GM21390 (cell line): ENCODE data around the gene PRCP.
"Not testable (repeated sequence)": the region's sequence is repeated elsewhere in the genome, so short reads cannot be mapped to it uniquely, and the experiment has no call there.

ENCODE experiments used
- ATAC-seq: cut with Tn5 transposase; IDR thresholded peaks from one replicate; pipeline ENCODE4 v1.9.1; 2021; ENCODE audit not compliant: unreplicated experiment

The PRCP gene

GRCh38 chr11:82900277-82901164 is at the start of gene PRCP:
TSS of gene PRCP (minus strand) at chr11:82900430. CDS start at chr11:82900402, 28 bp downstream.
- ATAC-seq, result peak; percentile 78

DNA sequence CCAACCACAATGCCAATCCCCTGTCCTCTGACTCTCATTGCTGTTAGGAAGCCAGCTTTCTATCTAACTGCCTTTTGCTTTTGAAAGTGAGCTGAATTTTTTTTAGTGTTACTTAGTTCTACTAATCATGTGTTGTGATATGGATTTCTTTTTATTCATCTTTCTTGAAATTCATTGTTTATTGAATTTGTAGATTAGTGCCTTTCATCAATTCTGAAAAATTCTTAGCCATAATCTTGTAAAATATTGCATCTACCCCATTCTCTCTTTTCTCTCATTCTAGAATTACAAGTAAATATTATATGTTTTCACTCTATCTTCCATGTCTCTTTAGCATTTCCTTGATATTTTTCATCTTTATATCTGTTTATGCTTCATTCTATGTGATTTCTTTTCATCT is 49.1 kb upstream of the PRCP start:
- no peak for ATAC-seq

- no peak for ATAC-seq
These were observed 45.5 kb upstream of the PRCP start for GRCh38 chr11:82945682-82946081.

DNA sequence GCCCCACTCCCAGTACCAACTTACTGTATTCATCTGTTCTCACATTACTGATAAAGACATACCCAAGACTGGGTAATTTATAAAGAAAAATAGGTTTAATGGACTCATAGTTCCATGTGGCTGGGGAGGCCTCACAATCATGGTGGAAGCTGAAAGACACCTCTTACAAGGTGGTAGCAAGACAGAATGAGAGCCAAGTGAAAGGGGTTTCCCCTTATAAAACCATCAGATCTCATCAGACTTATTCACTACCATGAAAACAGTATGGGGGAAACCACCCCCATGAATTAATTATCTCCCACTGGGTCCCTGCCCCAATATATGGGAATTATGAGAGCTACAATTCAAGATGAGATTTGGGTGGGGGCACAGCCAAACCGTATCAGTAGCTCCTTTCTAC is 44.8 kb upstream of the PRCP start:
- ATAC-seq, result not testable (repeated sequence)

DNA sequence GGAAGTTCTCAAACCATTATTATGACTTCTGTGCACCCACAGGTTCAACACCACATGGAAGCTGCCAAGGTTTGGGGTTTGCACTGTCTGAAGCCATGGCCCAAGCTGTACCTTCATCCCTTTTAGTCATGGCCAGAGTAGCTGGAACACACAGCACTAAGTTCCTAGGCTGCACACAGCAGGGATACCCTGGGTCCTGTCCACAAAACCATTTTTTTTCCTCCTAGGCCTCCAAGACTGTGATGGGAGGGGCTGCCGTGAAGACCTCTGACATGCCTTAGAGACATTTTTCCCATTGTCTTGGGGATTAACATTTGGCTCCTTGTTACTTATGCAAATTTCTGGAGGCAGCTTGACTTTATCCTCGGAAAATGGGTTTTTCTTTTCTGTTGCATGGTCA is 44.0 kb upstream of the PRCP start:
- no peak for ATAC-seq

DNA sequence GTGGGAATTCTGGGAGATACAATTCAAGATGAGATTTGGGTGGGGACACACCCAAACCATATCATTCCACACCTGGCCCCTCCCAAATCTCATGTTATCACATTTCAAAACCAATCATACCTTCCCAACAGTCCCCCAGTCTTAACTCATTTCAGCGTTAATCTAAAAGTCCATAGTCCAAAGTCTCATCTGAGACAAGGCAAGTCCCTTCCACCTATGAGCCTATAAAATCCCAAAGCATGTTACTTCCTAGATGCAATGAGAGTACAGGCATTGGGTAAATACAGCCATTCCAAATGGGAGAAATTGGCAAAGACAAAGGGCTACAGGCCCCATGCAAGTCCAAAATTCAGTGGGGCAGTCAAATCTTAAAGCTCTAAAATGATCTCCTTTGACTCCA is 43.2 kb upstream of the PRCP start:
- not testable (repeated sequence) for ATAC-seq

DNA sequence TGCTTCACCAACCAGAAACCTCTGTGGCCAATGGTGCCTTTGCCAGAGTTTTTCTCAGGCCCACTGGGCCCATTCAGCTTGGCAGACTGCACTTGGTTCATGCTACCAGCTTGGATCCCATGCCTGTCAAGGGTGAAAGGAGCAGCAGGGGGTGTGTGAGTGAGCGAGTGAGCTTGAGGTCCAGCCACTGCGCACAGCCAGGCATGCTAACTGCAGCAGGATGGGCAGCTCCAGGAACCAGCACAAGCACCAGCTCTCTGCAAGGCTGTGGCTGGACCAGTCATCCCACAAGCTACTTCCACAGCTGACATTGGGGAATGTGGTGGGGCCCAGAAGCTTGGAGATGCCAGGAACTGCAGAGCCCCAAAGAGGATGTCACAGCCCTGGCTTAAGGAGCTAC is 42.1 kb upstream of the PRCP start:
- ATAC-seq, result no peak

DNA sequence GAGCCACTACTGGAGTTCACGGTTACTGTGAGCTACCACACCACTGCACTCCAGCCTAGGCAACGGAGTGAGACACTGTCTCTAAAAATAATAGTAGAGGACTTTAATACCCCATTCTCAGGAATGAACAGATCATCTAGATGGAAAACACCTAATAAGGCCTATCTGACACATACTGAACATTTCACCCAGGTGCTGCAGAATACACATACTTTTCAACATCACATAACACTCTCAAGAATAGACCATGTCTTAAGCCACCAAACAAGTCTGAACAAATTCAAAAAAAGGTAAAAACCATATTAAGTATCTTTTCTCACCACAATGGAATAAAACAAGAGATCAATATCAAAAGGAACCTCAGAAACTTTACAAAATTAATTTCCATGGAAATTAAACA is 39.2 kb upstream of the PRCP start:
- no peak for ATAC-seq

GRCh38 chr11:82937554-82937953 is 37.3 kb upstream of the PRCP start:
- ATAC-seq, result no peak

DNA sequence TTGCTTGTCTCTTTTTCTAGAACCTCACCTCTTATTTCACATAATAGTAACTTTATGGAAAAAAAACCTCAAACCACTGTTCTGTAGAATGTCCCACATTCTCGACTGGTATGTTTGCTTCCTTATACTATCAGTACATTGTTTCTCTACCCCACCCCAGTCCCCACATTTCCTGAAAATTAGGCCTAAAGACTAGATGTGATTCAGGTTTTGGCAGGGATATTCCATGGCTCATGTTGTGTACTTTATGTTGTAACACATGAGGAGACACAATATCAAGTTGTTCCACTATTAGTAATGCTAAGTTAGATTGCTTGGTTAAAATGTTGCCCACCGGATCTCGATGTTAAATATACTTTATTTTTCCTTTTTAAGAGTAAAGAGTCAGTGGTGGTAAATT is 36.0 kb upstream of the PRCP start:
- no peak for ATAC-seq

DNA sequence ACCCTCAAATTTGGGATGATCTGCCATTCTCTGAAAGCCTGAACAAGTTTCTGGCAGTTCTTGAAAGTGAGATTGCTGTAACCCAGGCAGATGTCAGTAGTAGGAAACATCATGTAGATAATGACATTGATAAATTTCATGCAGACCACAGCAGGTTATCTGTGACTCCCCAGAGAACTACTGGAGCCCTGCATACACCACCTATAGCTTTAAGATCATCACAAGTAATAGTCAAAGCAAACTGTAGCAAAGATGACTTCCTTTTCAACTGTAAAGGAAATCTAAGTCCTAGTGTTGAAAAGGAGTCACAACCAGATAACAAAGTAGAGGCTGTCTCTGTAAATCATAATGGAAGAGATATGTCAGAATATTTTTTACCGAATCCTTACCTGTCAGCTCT is 32.3 kb upstream of the PRCP start:
- no peak for ATAC-seq

DNA sequence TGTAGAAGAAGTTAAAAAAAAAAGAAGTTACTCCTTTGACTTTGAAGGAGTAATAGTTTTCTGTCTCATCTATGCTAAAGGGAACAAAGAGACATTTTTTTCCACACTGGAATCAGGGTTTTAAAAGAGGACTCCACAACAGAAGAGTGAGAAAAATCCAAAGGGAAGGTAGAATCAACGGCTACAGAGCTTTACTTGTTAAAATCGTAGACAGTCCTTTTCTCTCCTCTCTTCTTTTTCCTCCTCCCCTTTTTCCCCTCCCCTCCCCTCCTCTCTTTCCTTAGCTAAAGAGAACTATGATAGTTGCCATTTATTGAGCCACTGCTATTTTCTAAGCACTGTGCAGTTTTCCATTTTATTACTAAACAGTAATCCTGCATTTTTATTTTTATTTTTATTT is 30.5 kb upstream of the PRCP start:
- no peak for ATAC-seq

DNA sequence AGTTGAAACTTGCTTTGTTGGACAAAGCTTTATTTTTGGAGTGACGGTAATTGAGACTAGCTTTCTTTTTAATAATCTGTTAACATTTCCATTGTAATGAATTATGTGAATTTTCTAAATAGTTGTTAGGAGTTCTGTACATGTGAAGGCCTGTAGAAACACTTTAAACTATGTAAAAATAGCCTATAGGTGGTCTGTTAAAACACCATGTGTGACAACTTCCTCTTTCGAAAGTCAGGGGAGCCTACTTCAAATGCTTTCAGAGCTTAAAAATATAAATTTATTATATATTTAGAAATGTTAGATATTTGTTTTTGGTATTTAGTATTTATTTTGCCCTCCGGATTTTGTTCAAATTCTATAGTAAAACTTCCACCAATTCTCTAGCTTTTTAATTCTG is 30.0 kb upstream of the PRCP start:
- peak; percentile 59 for ATAC-seq

DNA sequence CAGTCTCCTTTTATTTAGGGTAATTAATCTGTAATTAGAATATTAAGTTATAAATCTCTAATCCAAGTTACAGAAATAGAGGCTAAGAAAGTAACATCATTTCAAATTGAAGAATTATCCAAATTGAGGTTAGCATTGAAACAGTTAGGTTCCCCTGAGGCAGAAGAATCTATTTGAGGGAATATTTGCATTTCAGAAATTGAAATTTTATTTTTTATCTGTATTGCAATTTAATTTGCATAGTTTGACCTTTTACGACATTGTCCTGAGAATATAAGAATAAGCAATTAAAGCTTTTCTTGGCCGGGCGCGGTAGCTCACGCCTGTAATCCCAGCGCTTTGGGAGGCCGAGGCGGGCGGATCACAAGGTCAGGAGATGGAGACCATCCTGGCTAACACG is 28.9 kb upstream of the PRCP start:
- ATAC-seq, result no peak

DNA sequence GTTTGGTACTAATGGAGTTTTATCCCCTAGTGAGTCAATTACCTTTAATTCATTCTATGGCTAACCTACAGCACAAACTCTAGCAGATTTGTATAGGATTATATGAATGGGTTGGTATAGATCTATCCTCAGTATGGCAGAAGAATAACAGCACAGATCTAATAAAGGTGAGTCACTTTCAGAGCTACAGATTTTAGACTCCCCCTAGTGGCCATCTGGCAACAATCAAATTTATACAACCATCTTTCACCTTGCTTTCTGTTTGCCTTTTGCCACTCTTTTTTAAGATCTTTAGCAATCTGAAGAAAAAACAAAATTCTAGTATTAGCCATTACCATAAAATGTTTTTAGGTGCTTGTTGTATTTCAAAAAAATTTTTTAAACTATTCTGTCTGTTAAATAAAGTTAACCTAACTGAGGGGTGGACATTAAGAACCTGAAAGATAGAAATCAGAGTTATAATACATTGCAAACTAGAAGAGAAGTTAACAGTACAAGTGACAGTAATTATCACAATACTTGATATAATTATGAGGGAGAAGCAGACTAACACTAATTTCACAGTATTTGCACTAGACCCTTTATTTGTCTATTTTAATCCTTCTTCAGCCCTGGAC is 27.1 kb upstream of the PRCP start:
- ATAC-seq, result peak; percentile 67

GRCh38 chr11:82924522-82925224 is 24.4 kb upstream of the PRCP start:
- peak; percentile 46 for ATAC-seq

GRCh38 chr11:82922396-82923173 is 22.4 kb upstream of the PRCP start:
- not testable (repeated sequence) for ATAC-seq

- ATAC-seq, result not testable (repeated sequence)
These were observed 20.0 kb upstream of the PRCP start for GRCh38 chr11:82920227-82920626.

DNA sequence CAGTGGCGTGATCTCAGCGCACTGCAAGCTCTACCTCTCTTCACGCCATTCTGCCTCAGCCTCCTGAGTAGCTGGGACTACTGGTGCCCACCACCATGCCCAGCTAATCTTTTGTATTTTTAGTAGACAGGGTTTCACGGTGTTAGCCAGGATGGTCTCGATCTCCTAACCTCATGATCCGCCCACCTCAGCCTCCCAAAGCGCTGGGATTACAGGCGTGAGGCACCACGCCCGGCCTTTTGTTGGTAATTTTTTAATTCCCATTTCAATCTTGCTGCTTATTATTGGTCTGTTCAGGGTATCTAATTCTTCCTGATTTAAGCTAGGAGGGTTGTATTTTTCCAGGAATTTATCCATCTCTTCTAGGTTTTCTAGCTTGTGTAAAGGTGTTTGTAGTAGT is 19.6 kb upstream of the PRCP start:
- ATAC-seq, result not testable (repeated sequence)

DNA sequence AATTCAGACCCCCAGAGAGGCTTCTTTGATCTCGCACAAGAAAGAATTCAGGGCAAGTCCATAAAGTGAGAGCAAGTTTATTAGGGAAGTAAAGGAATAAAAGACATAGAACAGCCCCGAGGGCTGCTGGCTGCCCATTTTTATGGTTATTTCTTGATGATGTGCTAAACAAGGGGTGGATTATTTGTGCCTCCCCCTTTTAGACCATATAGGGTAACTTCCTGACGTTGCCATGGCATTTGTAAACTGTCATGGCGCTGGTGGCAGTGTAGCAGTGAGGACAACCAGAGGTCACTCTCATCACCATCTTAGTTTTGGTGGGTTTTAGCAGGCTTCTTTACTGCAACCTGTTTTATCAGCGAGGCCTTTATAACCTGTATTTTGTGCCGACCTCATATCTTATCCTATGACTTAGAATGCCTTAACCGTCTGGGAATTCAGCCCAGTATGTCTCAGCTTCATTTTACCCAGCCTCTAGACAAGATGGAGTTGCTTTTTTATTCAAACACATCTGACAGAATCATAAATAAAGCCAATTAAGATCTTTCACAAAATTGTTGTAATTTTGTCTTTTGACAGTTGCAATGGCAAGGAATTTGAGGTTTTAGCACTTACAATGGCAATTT is 8.9 kb upstream of the PRCP start:
- ATAC-seq, result no peak

DNA sequence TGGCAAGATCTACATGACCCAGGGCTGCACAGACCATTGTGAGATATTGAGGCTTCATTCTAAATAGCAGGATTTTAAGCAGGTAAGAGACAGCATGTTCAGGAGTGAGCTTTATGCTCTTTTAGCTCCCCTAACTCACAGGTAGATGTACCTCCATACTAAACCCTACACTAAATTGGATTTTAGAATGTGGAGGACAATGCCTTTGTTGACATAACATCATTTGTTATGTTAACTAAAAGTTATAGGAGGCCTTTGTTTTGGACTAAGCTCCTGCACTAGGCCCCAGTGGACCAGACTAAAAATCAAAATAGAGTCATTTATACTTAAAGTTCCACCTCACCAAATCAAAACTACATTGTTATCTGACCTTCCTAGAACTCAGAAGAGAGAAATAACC is 8.1 kb upstream of the PRCP start:
- ATAC-seq, result no peak
